OCI-LY7 (cell line): ENCODE data around the gene TTLL5.

Source experiments
- EZH2phosphoT487 ChIP-seq: fragments of 200-600 bp; sonication (generic); IDR thresholded peaks from 2 replicates; pipeline ENCODE4 v1.6.1; 2018; ENCODE audit warnings: low read depth, borderline replicate concordance, mild to moderate bottlenecking, mixed run types, antibody characterized with exemption, low read length, moderate library complexity, mixed read lengths
- TF ChIP-seq, protein P1 (sequence below): fragments of 200-600 bp; sonication (generic); conservative IDR thresholded peaks from 2 replicates; pipeline ENCODE4 v1.5.1; 2014; ENCODE audit warnings: mild to moderate bottlenecking, antibody characterized with exemption, low read length, moderate library complexity, mixed read lengths

DNA sequence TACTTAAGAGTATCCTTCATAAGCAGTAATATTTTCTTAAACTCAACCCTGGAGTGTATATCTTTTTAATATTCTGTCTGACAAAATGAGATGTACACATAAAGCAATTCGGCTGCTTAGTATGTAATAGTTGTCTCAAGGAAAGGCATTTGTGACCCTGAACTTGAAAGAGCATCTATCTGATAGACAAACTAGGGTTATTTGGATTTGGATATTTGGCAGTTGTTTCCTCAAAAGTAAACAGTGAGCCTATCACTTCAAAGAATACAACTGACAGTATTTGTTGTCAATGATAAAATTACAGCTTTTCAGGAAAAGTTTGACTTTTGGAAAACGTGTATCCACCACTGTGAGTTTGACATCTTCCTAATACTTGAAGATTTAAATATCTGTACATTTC is 197.3 kb downstream of the TTLL5 start:
- TF ChIP-seq, protein P1, sequence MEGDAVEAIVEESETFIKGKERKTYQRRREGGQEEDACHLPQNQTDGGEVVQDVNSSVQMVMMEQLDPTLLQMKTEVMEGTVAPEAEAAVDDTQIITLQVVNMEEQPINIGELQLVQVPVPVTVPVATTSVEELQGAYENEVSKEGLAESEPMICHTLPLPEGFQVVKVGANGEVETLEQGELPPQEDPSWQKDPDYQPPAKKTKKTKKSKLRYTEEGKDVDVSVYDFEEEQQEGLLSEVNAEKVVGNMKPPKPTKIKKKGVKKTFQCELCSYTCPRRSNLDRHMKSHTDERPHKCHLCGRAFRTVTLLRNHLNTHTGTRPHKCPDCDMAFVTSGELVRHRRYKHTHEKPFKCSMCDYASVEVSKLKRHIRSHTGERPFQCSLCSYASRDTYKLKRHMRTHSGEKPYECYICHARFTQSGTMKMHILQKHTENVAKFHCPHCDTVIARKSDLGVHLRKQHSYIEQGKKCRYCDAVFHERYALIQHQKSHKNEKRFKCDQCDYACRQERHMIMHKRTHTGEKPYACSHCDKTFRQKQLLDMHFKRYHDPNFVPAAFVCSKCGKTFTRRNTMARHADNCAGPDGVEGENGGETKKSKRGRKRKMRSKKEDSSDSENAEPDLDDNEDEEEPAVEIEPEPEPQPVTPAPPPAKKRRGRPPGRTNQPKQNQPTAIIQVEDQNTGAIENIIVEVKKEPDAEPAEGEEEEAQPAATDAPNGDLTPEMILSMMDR, result no peak
- no peak for TF ChIP-seq EZH2phosphoT487
